Measurements from ENCODE around the gene GHRH.

GHRH gene

GRCh38 chr20:37283530-37284195 is 22.0 kb upstream of the GHRH start:
- H3K4me3 ChIP-seq (ENCODE audit: low read depth, low read length) = no peak overlapping the region
- TF ChIP-seq, protein P1, sequence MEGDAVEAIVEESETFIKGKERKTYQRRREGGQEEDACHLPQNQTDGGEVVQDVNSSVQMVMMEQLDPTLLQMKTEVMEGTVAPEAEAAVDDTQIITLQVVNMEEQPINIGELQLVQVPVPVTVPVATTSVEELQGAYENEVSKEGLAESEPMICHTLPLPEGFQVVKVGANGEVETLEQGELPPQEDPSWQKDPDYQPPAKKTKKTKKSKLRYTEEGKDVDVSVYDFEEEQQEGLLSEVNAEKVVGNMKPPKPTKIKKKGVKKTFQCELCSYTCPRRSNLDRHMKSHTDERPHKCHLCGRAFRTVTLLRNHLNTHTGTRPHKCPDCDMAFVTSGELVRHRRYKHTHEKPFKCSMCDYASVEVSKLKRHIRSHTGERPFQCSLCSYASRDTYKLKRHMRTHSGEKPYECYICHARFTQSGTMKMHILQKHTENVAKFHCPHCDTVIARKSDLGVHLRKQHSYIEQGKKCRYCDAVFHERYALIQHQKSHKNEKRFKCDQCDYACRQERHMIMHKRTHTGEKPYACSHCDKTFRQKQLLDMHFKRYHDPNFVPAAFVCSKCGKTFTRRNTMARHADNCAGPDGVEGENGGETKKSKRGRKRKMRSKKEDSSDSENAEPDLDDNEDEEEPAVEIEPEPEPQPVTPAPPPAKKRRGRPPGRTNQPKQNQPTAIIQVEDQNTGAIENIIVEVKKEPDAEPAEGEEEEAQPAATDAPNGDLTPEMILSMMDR (IDR thresholded peaks at IDR 0.05; ENCODE audit: borderline replicate concordance, insufficient read depth, low read depth, low read length) = no peak

- no peak overlapping the region for H3K4me3 ChIP-seq (ENCODE audit: low read depth, low read length)
- TF ChIP-seq, protein P1 (IDR thresholded peaks at IDR 0.05; ENCODE audit: borderline replicate concordance, insufficient read depth, low read depth, low read length) = no peak
Observed at GRCh38 chr20:37282556-37282955, 20.9 kb upstream of the GHRH start.

- H3K4me3 ChIP-seq (ENCODE audit: low read depth, low read length) = no peak overlapping the region
- TF ChIP-seq, protein P1 (IDR thresholded peaks at IDR 0.05; ENCODE audit: borderline replicate concordance, insufficient read depth, low read depth, low read length) = no peak
Observed at GRCh38 chr20:37280403-37280802, 18.8 kb upstream of the GHRH start.

DNA sequence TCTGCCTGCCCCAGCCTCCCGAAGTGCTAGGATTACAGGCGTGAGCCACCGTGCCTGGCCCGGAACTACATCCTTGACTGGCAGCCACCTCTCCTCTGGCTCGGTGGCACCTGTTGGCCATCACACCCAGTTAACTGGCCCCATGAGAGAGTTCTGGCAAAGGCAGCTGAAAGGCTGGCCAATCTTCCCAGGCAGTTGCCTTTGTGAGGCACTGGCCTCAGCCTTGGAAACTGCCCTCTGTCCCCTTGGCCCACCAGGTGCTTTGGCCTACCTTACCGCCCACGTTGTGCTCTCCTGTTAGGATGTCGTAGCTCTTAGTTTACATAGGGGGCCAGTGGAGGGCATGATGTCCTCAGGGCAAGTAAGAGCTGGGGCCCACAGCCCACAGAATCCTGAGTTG is 18.2 kb upstream of the GHRH start:
- H3K4me3 ChIP-seq (ENCODE audit: low read depth, low read length) = no peak overlapping the region
- TF ChIP-seq, protein P1 (IDR thresholded peaks at IDR 0.05; ENCODE audit: borderline replicate concordance, insufficient read depth, low read depth, low read length) = no peak

DNA sequence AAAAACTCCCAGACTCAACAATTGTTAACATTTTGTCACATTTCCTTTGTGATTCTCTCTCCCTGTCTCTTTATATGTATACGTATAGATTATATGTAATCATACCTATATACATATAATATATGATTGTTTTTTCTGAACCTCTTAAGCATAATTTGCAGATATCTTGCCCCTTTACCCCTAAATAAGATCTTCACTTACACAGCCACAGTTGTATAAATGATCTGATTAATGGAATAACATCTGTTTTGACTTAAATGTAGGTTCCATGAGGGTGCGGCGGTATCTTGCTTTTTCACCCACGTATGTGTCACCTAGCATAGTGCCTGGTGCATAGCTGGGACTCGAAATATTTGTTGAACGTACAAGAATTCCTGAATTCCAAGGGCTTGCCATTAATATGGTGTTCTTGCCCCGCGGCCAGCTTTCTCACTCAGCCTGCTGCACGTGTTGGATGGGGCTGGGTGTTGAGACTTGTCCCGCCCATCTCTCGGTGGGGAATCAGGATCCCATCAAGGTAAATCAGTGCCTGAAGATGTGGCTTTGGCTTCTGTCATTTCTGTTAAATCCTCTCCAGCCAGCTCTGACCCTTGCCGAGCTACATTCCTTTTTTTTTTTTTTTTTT is 17.5 kb upstream of the GHRH start:
- TF ChIP-seq, protein P1 (IDR thresholded peaks at IDR 0.05; ENCODE audit: borderline replicate concordance, insufficient read depth, low read depth, low read length) = no peak
- H3K4me3 ChIP-seq (ENCODE audit: low read depth, low read length) = no peak overlapping the region

GRCh38 chr20:37277253-37277593 is 15.6 kb upstream of the GHRH start:
- TF ChIP-seq, protein P1 (IDR thresholded peaks at IDR 0.05; ENCODE audit: borderline replicate concordance, insufficient read depth, low read depth, low read length) = no peak

More at GRCh38 chr20:37277253-37277593, 15.6 kb upstream of the GHRH start:
- H3K4me3 ChIP-seq (ENCODE audit: low read depth, low read length) = no peak overlapping the region
